ENCODE data around the gene ALDH1B1. TPM values are rescaled to one million over a fixed set of nuclear protein-coding genes. Genes with fewer than 3 reads are reported as not detected.

ALDH1B1 gene
- total RNA-seq (2022; extraction: Qiagen RNA extraction) = 49.4 to 55.4 TPM (median 52.4 TPM) in 5 replicates

GRCh38 chr9:38392235-38393127 is at the start of gene ALDH1B1:
Gene ALDH1B1 (plus strand): TSS chr9:38392702. CDS start chr9:38395749, 3,047 bp downstream.

DNA sequence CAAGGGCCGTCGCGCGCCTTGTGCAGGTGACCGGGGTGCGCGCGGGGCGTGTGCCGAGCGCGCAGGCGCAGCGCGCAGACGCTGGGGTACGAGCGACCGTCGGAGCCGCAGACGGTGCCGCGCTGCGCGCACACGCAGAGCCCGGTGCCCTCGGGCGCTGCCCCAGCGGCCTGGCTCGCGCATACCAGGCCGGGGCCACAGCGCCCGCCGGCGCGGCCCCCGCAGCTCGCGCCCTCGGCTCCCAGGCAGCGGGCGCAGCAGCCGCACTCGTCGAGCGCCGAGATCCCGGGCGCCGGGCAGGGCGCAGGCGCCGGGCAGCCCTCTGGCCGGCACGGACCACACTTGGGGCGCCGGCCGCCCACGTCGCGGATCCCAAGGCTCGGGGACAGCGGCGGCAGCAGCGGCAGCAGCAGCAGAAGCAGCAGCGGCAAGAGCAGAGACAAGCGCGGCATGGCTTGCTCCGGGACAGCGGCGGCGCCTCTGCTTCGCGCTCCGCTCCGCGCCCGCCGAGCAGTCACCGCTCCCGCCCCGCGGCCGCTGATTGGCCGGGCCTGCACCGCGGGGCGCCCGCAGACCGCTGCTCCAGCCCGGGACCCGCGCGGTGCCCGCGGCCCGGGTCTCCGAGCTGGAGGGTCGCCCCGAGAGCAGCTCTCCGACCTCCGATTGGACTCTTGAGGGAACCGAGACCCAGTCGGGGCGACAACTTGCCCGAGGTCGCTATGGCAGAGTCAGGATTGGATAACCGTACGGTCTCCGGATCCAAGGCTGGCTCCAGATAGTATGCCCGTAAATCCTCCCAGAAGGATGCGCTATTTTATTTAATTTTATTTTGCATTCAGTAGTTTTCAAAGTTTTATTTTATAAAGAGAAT is 31.7 kb downstream of the ALDH1B1 start, which contains the start of gene IGFBPL1:
Gene IGFBPL1, minus strand, starts transcription at position 482 of the 871 bp plus-strand sequence. Its CDS starts 30 bp downstream, at position 452.

Other genes starting within 250 kb of the ALDH1B1 start
- 1.7 to 3.1 TPM (median 2.5 TPM) in 5 replicates for gene IGFBPL1, start 31.8 kb downstream of the ALDH1B1 start, total RNA-seq (2022; extraction: Qiagen RNA extraction)
- 5.5 to 13.7 TPM (median 10.0 TPM) in 5 replicates for gene ANKRD18A, start 227.9 kb downstream of the ALDH1B1 start, total RNA-seq (2022; extraction: Qiagen RNA extraction)